K562 (cell line): ENCODE measurements around the gene NXPH4. TPM values are rescaled to one million over a fixed set of nuclear protein-coding genes. Genes with fewer than 3 reads are reported as not detected.
A peak's percentile ranks its signal among the peaks of the same experiment; 100 is the strongest.

Source experiments
- BCL6 ChIP-seq: fragments of 250-450 bp; sonication (Bioruptor Pico); IDR thresholded peaks from 2 replicates; pipeline ENCODE4 v1.4.0; 2020
- DMBX1 ChIP-seq: fragments of 250-450 bp; sonication (Bioruptor Pico); IDR thresholded peaks from 2 replicates; pipeline ENCODE4 v1.8.0; 2022; ENCODE audit warnings: inconsistent platforms, mild to moderate bottlenecking, moderate library complexity, borderline replicate concordance
- ELF2 ChIP-seq: fragments of 250-450 bp; sonication (Bioruptor Pico); IDR thresholded peaks from 2 replicates; pipeline ENCODE4 v1.5.0; 2021; ENCODE audit warnings: mild to moderate bottlenecking
- HINFP ChIP-seq: fragments of 450-650 bp; conservative IDR thresholded peaks from 2 replicates; pipeline ENCODE4 v1.6.1; 2016; ENCODE audit warnings: missing genetic modification characterization, low read depth, mild to moderate bottlenecking, control low read depth, missing compliant biosample characterization
- HLTF ChIP-seq: fragments of 450-650 bp; IDR thresholded peaks from 2 replicates; pipeline ENCODE4 v1.6.1; 2016
- KAT7 ChIP-seq: sonication (generic); formaldehyde crosslinking; IDR thresholded peaks from 2 replicates; pipeline ENCODE4 v1.8.0; 2022; ENCODE audit warnings: missing genetic modification reagents, mild to moderate bottlenecking, borderline replicate concordance
- MED1 ChIP-seq: sonication (generic); formaldehyde crosslinking; IDR thresholded peaks from 2 replicates; pipeline ENCODE4 v1.8.1; 2023; ENCODE audit warnings: missing genetic modification reagents, borderline replicate concordance
- MYBL2 ChIP-seq, 2 experiments: fragments of 450-650 bp in 1 of 2; sonication (generic) in 1 of 2; formaldehyde crosslinking in 1 of 2; IDR thresholded peaks; 2 replicates each; pipeline versions ENCODE4 v1.6.1 to v1.8.1; 2017 to 2022; ENCODE audit warnings: borderline replicate concordance in 1 of 2, inconsistent platforms in 1 of 2, low read depth in 1 of 2, mild to moderate bottlenecking in 1 of 2, missing genetic modification reagents in 1 of 2, moderate library complexity in 1 of 2
- PHF8 ChIP-seq: fragments of 200-600 bp; sonication (generic); IDR thresholded peaks from 2 replicates; pipeline ENCODE4 v1.6.1; 2012; ENCODE audit warnings: mixed run types, mild to moderate bottlenecking, inconsistent platforms, low read length, moderate library complexity, borderline replicate concordance
- POLR2G ChIP-seq: fragments of 200-400 bp; formaldehyde crosslinking; IDR thresholded peaks from 2 replicates; pipeline ENCODE4 v1.6.1; 2017; ENCODE audit warnings: low read depth, mild to moderate bottlenecking, antibody characterized with exemption, low read length, moderate library complexity
- PRPF4 ChIP-seq: fragments of 200-400 bp; formaldehyde crosslinking; IDR thresholded peaks from one replicate; pipeline ENCODE4 v1.6.1; 2017; ENCODE audit warnings: low read length, low read depth, mild to moderate bottlenecking; ENCODE audit not compliant: insufficient read depth, poor library complexity, severe bottlenecking
- PTRF ChIP-seq: fragments of 450-650 bp; IDR thresholded peaks from 2 replicates; pipeline ENCODE4 v1.6.1; 2016; ENCODE audit warnings: mild to moderate bottlenecking, missing genetic modification characterization, missing compliant biosample characterization
- RBM22 ChIP-seq: fragments of 200-400 bp; formaldehyde crosslinking; IDR thresholded peaks from 2 replicates; pipeline ENCODE4 v1.6.1; 2018; ENCODE audit warnings: low read length, low read depth; ENCODE audit not compliant: poor library complexity, severe bottlenecking
- SP2 ChIP-seq: IDR thresholded peaks from 2 replicates; pipeline ENCODE4 v1.6.1; 2011; ENCODE audit warnings: mild to moderate bottlenecking, low read depth, low read length, moderate library complexity; ENCODE audit not compliant: poor library complexity, severe bottlenecking; ENCODE audit errors: extremely low read depth
- SRF ChIP-seq, 2 experiments: fragments of 250-450, 450-650 bp in 1 of 2; sonication (Bioruptor Pico) in 1 of 2; sonication (generic) in 1 of 2; formaldehyde crosslinking; IDR thresholded peaks; 2 replicates each; pipeline versions ENCODE4 v1.5.0 to v1.5.1; 2020 to 2022; ENCODE audit warnings: mild to moderate bottlenecking in 1 of 2, missing genetic modification reagents in 1 of 2
- ZBED1 ChIP-seq: IDR thresholded peaks from 2 replicates; pipeline ENCODE4 v1.6.1; 2014
- ZC3H8 ChIP-seq: fragments of 450-650 bp; IDR thresholded peaks from 2 replicates; pipeline ENCODE4 v1.6.1; 2017
- ZNF232 ChIP-seq: sonication (generic); formaldehyde crosslinking; IDR thresholded peaks from 2 replicates; pipeline ENCODE4 v1.8.0; 2022; ENCODE audit warnings: mild to moderate bottlenecking, missing genetic modification reagents
- ZNF408 ChIP-seq: fragments of 250-450 bp; sonication (Bioruptor Pico); IDR thresholded peaks from 2 replicates; pipeline ENCODE4 v1.4.0; 2020; ENCODE audit warnings: low read depth, mild to moderate bottlenecking, moderate library complexity
- ZSCAN32 ChIP-seq: fragments of 450-650 bp; formaldehyde crosslinking; IDR thresholded peaks from 2 replicates; pipeline ENCODE4 v1.4.0; 2020; ENCODE audit warnings: mild to moderate bottlenecking, moderate library complexity
- ZZZ3 ChIP-seq: fragments of 450-650 bp; IDR thresholded peaks from 2 replicates; pipeline ENCODE4 v1.6.1; 2016; ENCODE audit warnings: antibody characterized with exemption, mild to moderate bottlenecking, moderate library complexity
- polyA plus RNA-seq, 8 experiments: library from polyadenylated mRNA; depleted of rRNA in 4 of 8; stranded (reverse) in 5 of 8; unstranded in 3 of 8; fragments of >200 nt; fragmentation: Nextera tagmentation in 2 of 8; fragmentation: Illumina TruSeq in 1 of 8; extraction: Ambion mirVana in 2 of 8; extraction: Trizol in 1 of 8; gene quantifications; 2 replicates each; pipeline versions ENCODE4 v1.2.1 to v1.2.3, GENCODE V29; 2011 to 2014; ENCODE audit warnings: inconsistent platforms in 1 of 8, missing spikeins in 1 of 8
- total RNA-seq, 7 experiments: library from RNA; depleted of rRNA in 6 of 7; stranded (reverse); fragments of >200 nt in 6 of 7; fragmentation: Illumina TruSeq in 2 of 7; extraction: Trizol in 2 of 7; gene quantifications; 2 replicates each; pipeline versions ENCODE4 v1.2.1 to v1.2.3, GENCODE V29; 2011 to 2021; ENCODE audit warnings: low replicate concordance in 1 of 7
- TF ChIP-seq, protein P1 (sequence below): fragments of 450-650 bp; IDR thresholded peaks from 2 replicates; pipeline ENCODE4 v1.6.1; 2016; ENCODE audit warnings: missing biosample characterization, missing genetic modification characterization
- TF ChIP-seq, protein P2 (sequence below): sonication (generic); formaldehyde crosslinking; IDR thresholded peaks from 2 replicates; pipeline ENCODE4 v1.8.1; 2022; ENCODE audit warnings: missing genetic modification reagents
- TF ChIP-seq, protein P3 (sequence below), 2 experiments: fragments of 450-650 bp in 1 of 2; sonication (generic) in 1 of 2; formaldehyde crosslinking; conservative IDR thresholded peaks; 2 replicates each; pipeline versions ENCODE4 v1.4.0 to v1.8.1; 2020 to 2022; ENCODE audit warnings: mild to moderate bottlenecking in 1 of 2, missing genetic modification reagents in 1 of 2

The NXPH4 gene
- total and polyA plus RNA-seq, 9 of the 15 experiments (the other 6 are each of a cell fraction or from before 2014, with no cell fraction given) = 0.49 to 2.7 (median 1.1) TPM; not detected in 4

GRCh38 chr12:57229634-57230380, 13.2 kb downstream of the NXPH4 start, which contains the start of gene SHMT2 (continued):
- TF ChIP-seq HINFP (tag) (peak; percentile 57), MYBL2 (IDR thresholded peaks at IDR 0.05; ENCODE audit: low read depth) (no peak), MYBL2 (CRISPR knock-in tag; IDR thresholded peaks at IDR 0.05; ENCODE audit: borderline replicate concordance) (no peak), ZBED1 (no peak), DMBX1 (CRISPR knock-in tag) (no peak), ZSCAN32 (CRISPR knock-in tag) (peak; percentile 92), ZNF408 (CRISPR knock-in tag) (no peak), SP2 (no peak), ZC3H8 (no peak), KAT7 (no peak; the same call in 1 of the 2 replicates), PTRF (no peak), PRPF4 (no peak), ELF2 (CRISPR knock-in tag) (no peak), ZNF232 (CRISPR knock-in tag) (no peak; the same call in 1 of the 2 replicates), PHF8 (peak; percentile 66; the same call in 1 of the 2 replicates), ZZZ3 (no peak; the same call in 1 of the 2 replicates), BCL6 (CRISPR knock-in tag) (no peak), POLR2G (peak; percentile 87), HLTF (no peak), RBM22 (no peak), MED1 (CRISPR knock-in tag) (no peak), SRF (CRISPR knock-in tag; IDR thresholded peaks at IDR 0.05) (no peak)
- TF ChIP-seq, protein P1, sequence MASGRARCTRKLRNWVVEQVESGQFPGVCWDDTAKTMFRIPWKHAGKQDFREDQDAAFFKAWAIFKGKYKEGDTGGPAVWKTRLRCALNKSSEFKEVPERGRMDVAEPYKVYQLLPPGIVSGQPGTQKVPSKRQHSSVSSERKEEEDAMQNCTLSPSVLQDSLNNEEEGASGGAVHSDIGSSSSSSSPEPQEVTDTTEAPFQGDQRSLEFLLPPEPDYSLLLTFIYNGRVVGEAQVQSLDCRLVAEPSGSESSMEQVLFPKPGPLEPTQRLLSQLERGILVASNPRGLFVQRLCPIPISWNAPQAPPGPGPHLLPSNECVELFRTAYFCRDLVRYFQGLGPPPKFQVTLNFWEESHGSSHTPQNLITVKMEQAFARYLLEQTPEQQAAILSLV (tag) = peak; percentile 68
- TF ChIP-seq, protein P2, sequence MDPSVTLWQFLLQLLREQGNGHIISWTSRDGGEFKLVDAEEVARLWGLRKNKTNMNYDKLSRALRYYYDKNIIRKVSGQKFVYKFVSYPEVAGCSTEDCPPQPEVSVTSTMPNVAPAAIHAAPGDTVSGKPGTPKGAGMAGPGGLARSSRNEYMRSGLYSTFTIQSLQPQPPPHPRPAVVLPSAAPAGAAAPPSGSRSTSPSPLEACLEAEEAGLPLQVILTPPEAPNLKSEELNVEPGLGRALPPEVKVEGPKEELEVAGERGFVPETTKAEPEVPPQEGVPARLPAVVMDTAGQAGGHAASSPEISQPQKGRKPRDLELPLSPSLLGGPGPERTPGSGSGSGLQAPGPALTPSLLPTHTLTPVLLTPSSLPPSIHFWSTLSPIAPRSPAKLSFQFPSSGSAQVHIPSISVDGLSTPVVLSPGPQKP (CRISPR knock-in tag) = no peak
- TF ChIP-seq, protein P3, sequence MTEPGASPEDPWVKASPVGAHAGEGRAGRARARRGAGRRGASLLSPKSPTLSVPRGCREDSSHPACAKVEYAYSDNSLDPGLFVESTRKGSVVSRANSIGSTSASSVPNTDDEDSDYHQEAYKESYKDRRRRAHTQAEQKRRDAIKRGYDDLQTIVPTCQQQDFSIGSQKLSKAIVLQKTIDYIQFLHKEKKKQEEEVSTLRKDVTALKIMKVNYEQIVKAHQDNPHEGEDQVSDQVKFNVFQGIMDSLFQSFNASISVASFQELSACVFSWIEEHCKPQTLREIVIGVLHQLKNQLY (CRISPR knock-in tag; conservative IDR thresholded peaks at IDR 0.05) = 0 out of 4 replicates have a peak, but pooled peaks of 1 of the 2 experiments have one; percentile 24
